ENCODE data around the gene KIF3B. TPM values are rescaled to one million over a fixed set of nuclear protein-coding genes. Genes with fewer than 3 reads are reported as not detected.
A peak's percentile ranks its signal among the peaks of the same experiment; 100 is the strongest.
"Not testable (repeated sequence)": the region's sequence is repeated elsewhere in the genome, so short reads cannot be mapped to it uniquely, and the experiment has no call there.

KIF3B gene
- total and polyA plus RNA-seq, 10 of the 15 experiments (the other 5 are each of a cell fraction or from before 2014, with no cell fraction given), result 7.4 to 37.3 (median 25.9) TPM

DNA sequence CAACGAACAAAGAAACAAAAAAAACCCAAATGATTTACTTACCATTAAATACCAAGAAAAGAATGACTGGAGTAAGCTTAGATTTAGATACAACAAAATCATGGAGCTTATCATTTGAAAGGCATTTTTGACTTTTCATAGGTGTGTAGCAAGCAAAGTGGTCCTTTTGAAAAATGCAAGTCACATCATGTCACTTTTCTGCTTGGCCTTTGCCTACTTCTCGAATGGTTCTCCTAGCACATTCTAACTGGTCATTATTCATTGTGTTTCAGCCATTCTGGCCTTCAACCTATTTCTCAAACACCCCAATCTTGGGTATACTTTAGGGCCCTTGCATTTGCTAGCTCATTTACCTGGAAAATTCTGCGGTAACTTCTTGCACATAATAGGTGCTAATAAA, 103.3 kb downstream of the KIF3B start (continued):
- no peak for TF ChIP-seq NRF1 (conservative IDR thresholded peaks at IDR 0.05; ENCODE audit: low read depth, low read length)

DNA sequence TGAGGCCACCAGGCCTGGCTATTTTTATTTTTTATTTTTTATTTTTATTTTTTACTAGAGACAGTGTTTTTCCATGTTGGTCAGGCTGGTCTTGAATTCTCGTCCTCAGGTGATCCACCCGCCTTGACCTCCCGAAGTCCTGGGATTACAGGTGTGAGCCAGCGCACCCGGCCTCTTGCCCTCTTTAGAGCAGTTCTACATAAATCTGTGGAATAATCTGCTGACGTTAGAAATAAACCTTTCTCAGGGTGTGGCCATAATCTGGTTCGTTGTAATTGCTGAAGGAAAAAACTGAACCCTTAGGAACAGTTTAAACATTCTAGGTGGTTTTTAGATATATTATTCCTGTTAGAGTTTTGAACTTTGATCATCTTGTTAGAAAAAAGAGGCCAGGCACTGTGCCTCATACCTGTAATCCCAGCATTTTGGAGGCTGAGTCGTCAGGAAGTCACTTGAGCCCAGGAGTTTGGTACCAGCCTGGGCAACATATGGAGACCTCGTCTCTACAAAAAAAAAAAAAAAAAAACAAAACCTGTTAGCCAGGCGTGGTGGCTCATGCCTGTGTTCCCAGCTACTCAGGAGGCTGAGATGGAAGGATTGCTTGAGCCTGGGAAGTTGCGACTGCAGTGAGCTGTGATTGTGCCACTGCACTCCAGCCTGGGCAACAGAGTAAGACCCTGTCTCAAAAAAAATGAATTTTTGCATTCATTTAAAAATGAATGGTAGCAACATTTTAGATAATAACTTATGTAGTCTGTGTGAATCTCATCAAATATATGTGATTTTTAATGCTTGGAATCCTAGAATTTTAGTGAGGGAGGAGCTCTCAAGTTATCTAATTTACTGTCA, 104.9 kb downstream of the KIF3B start:
- no peak for DNase-seq (ENCODE audit: low read depth, low spot score)
- ChIA-PET CTCF (no interaction called here), RAD21 (ENCODE audit: unreplicated experiment) (interaction anchor here (0.7 kb wide), 1 partner anchor 269 kb away, joined by 3 read pairs; no protein-coding TSS in a partner anchor), SMC1A (ENCODE audit: uncharacterized antibody, unreplicated experiment) (interaction anchor here (1.0 kb wide), 1 partner anchor 35 kb away, joined by 3 read pairs; no protein-coding TSS in a partner anchor), POLR2A (interaction anchor here (0.6 kb wide), 1 partner anchor 223 kb away, joined by 4 read pairs; no protein-coding TSS in a partner anchor)
- ATAC-seq, result no peak
- no TSS peak for BruUV-seq (replicated peaks)
- in situ Hi-C loops (cut with MboI) (no loop called here), intact Hi-C loops (cut with micrococcal nuclease; ENCODE audit: unreplicated experiment) (no loop called here)
- Histone ChIP-seq H3K79me2 (ENCODE audit: control insufficient read depth, insufficient read depth, low read length) (peaks cover 1% of the 10 kb centered on the region; the same call in 1 of the 2 replicates), H3K27ac (ENCODE audit: control insufficient read depth, insufficient read depth) (no peak overlapping the region), H3K27me3 (replicated peaks in 1 of 2; ENCODE audit: control insufficient read depth in 2 of 2, insufficient read depth in 2 of 2, low read length in 1 of 2) (no peaks in the 10 kb centered on the region), H2AFZ (ENCODE audit: control insufficient read depth, low read depth, low read length) (no peak overlapping the region), H3K4me3 (no peak overlapping the region), H3K36me3 (ENCODE audit: control insufficient read depth in 2 of 2, insufficient read depth in 2 of 2, low read length in 1 of 2) (peaks cover 0 to 18% of the 10 kb centered on the region in 2 experiments; a peak in 1 of 4 replicates), H4K20me1 (ENCODE audit: control insufficient read depth, insufficient read depth) (no peaks in the 10 kb centered on the region), H3K9ac (ENCODE audit: control insufficient read depth, insufficient read depth, low read length) (no peak overlapping the region), H3K4me1 (ENCODE audit: control insufficient read depth, insufficient read depth, low read length) (no peaks in the 10 kb centered on the region), H3K4me2 (ENCODE audit: control insufficient read depth, insufficient read depth) (no peak overlapping the region), H3K9me3 (replicated peaks; ENCODE audit: control insufficient read depth, insufficient read depth, low read length) (no peaks in the 10 kb centered on the region)
- WGBS (ENCODE audit: insufficient coverage, insufficient replicate concordance, low lambda C conversion rate, missing lambda C conversion rate), result 67% methylated on average over 11 of the region's 11 CpGs
- TF ChIP-seq SMARCA5 (IDR thresholded peaks at IDR 0.05), result no peak
- TF ChIP-seq SMAD1 (IDR thresholded peaks at IDR 0.05; ENCODE audit: low read depth, partially characterized antibody), result no peak
- TF ChIP-seq, protein P1, sequence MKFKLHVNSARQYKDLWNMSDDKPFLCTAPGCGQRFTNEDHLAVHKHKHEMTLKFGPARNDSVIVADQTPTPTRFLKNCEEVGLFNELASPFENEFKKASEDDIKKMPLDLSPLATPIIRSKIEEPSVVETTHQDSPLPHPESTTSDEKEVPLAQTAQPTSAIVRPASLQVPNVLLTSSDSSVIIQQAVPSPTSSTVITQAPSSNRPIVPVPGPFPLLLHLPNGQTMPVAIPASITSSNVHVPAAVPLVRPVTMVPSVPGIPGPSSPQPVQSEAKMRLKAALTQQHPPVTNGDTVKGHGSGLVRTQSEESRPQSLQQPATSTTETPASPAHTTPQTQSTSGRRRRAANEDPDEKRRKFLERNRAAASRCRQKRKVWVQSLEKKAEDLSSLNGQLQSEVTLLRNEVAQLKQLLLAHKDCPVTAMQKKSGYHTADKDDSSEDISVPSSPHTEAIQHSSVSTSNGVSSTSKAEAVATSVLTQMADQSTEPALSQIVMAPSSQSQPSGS (IDR thresholded peaks at IDR 0.05; ENCODE audit: low read length), result no peak
- FAIRE-seq, result no peak

DNA sequence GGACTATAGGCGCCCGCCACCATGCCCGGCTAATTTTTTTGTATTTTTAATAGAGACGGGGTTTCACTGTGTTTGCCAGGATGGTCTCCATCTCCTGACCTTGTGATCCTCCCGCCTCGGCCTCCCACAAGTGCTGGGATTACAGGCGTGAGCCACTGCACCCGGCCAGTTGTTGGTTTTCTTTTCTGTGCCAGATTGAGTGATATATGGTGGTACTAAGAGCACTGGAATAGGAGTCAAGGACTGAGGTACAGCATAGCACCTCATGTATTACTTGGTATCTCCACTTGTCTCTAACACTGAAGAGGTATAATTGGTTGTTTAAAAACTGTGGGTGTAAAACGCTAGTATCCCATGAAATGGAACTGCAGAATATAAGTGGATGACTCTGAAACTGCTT, 106.0 kb downstream of the KIF3B start:
- H2AFZ ChIP-seq (ENCODE audit: control insufficient read depth, low read depth, low read length); H3K4me2 ChIP-seq (ENCODE audit: control insufficient read depth, insufficient read depth); ATAC-seq; POLR2A ChIA-PET; CTCF ChIA-PET; H4K20me1 ChIP-seq (ENCODE audit: control insufficient read depth, insufficient read depth); in situ Hi-C loops (cut with MboI); intact Hi-C loops (cut with micrococcal nuclease; ENCODE audit: unreplicated experiment); H3K27me3 ChIP-seq (replicated peaks in 1 of 2; ENCODE audit: control insufficient read depth in 2 of 2, insufficient read depth in 2 of 2, low read length in 1 of 2); DNase-seq (ENCODE audit: low read depth, low spot score); H3K4me1 ChIP-seq (ENCODE audit: control insufficient read depth, insufficient read depth, low read length); H3K9ac ChIP-seq (ENCODE audit: control insufficient read depth, insufficient read depth, low read length); FAIRE-seq; H3K9me3 ChIP-seq (replicated peaks; ENCODE audit: control insufficient read depth, insufficient read depth, low read length); SMC1A ChIA-PET (ENCODE audit: uncharacterized antibody, unreplicated experiment); H3K4me3 ChIP-seq; H3K79me2 ChIP-seq (ENCODE audit: control insufficient read depth, insufficient read depth, low read length); H3K27ac ChIP-seq (ENCODE audit: control insufficient read depth, insufficient read depth): not testable (repeated sequence)
- WGBS (ENCODE audit: insufficient coverage, insufficient replicate concordance, low lambda C conversion rate, missing lambda C conversion rate), result 87% methylated on average over 9 of the region's 9 CpGs
- TSS peak; percentile 13 for BruUV-seq (replicated peaks)
- peaks cover 0 to 11% of the 10 kb centered on the region in 2 experiments; a peak in 1 of 4 replicates for H3K36me3 ChIP-seq (ENCODE audit: control insufficient read depth in 2 of 2, insufficient read depth in 2 of 2, low read length in 1 of 2)
- RAD21 ChIA-PET (ENCODE audit: unreplicated experiment), result interaction anchor here (0.7 kb wide), 1 partner anchor 21 kb away, joined by 4 read pairs; no protein-coding TSS in a partner anchor
